ENCODE measurements around the gene SLC23A1. TPM values are rescaled to one million over a fixed set of nuclear protein-coding genes. Genes with fewer than 3 reads are reported as not detected.
"Not testable (repeated sequence)": the region's sequence is repeated elsewhere in the genome, so short reads cannot be mapped to it uniquely, and the experiment has no call there.

SLC23A1 gene
- total and polyA plus RNA-seq, 4 donors = 0.30 to 4.4 (median 0.79) TPM

DNA sequence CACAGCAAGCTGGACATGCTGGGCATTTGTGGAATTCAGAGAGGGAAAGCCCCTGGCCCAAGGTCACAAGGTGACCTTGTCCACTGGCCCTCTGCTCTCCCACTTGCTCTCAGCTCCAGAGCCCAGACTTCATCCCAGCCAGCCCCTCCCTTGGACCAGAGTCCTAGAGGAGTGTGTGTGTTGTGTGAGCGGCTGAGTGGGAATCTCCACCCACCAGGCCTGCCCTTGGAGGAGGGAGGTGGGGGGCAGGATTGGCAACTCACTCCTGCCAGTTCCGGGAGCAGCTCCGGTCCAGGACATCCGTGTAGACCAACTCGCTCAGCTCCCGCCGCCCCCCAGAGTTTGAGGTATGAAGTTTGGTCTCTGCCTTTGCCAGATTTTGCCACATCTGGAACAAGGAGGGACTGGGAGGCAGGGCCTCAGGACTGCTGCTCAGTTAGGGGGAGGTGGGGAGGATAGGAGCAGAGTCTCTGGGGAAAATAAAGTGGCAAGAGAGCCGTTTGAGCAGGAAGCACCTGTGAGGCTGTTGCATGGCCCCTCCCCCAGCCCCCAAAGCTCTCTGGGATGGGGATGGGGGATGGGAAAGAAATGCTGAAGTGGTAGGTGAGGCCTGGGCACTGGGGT is 5.2 kb upstream of the SLC23A1 start:
- Histone ChIP-seq H3K9ac (ENCODE audit: insufficient read depth in 1 of 2, low read length in 2 of 2) (no peak overlapping the region), H3K27me3 (ENCODE audit: control insufficient read depth in 3 of 3, insufficient read depth in 3 of 3, low read length in 2 of 3) (peaks cover 0 to 16% (median 5%) of the 10 kb centered on the region in 3 donors), H3K9me3 (ENCODE audit: control insufficient read depth in 4 of 4, insufficient read depth in 3 of 4, low read length in 3 of 4) (peaks cover 0 to 2% (median 0%) of the 10 kb centered on the region in 4 donors), H3K4me1 (ENCODE audit: control insufficient read depth in 5 of 5, insufficient read depth in 5 of 5, low read length in 5 of 5) (peaks cover 0 to 18% (median 7%) of the 10 kb centered on the region in 5 donors), H3K27ac (ENCODE audit: low read depth in 1 of 2, low read length in 1 of 2) (no peak overlapping the region), H3K4me3 (no peak overlapping the region), H3K36me3 (ENCODE audit: control insufficient read depth in 4 of 4, insufficient read depth in 4 of 4, low read length in 4 of 4) (no peaks in the 10 kb centered on the region)
- DNase-seq (peak; percentile 22 to 47 (median 40)), ATAC-seq (ENCODE audit: insufficient read depth, low FRiP score) (no peak)
- TF ChIP-seq, protein P1, sequence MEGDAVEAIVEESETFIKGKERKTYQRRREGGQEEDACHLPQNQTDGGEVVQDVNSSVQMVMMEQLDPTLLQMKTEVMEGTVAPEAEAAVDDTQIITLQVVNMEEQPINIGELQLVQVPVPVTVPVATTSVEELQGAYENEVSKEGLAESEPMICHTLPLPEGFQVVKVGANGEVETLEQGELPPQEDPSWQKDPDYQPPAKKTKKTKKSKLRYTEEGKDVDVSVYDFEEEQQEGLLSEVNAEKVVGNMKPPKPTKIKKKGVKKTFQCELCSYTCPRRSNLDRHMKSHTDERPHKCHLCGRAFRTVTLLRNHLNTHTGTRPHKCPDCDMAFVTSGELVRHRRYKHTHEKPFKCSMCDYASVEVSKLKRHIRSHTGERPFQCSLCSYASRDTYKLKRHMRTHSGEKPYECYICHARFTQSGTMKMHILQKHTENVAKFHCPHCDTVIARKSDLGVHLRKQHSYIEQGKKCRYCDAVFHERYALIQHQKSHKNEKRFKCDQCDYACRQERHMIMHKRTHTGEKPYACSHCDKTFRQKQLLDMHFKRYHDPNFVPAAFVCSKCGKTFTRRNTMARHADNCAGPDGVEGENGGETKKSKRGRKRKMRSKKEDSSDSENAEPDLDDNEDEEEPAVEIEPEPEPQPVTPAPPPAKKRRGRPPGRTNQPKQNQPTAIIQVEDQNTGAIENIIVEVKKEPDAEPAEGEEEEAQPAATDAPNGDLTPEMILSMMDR (IDR thresholded peaks at IDR 0.05; ENCODE audit: control extremely low read depth, extremely low read depth) = no peak
- WGBS, 2 donors = 4 to 15% methylated on average over 8 of the region's 8 CpGs

DNA sequence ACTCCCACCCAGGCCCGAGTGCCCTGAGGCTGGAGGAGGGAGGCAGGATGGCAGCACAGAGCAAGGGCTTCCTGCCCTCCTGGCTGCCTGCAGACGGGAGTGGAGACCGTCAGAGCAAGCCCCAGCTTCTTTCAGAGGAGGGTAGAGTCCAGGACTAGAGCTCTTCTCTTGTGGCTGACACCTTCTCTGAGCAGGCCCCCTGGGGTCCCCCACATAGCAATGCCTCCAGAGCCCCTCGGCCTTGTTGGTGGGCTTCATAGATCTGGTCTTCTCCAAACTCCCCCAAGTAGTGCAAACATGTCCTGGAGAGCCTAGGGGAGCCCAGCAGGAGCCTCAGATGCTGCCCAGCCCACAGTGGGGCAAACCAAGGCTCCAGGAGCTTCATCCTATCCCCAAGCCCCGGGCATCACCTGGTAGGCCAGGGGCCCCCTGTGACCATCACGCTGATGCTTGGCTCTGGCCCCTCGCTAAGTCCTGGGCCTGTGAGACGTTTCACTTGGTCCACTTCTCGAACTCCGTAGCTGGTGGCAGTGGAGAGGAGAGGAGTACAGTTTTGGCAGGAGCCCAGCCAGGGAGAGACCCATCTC is 4.6 kb upstream of the SLC23A1 start:
- DNase-seq (no peak), ATAC-seq (ENCODE audit: insufficient read depth, low FRiP score) (no peak)
- H3K4me3 ChIP-seq = no peak overlapping the region
- peaks cover 0 to 10% (median 0%) of the 10 kb centered on the region in 3 donors for H3K27me3 ChIP-seq (ENCODE audit: control insufficient read depth in 3 of 3, insufficient read depth in 3 of 3, low read length in 2 of 3)
- no peaks in the 10 kb centered on the region for H3K9me3 ChIP-seq (ENCODE audit: control insufficient read depth in 4 of 4, insufficient read depth in 3 of 4, low read length in 3 of 4)
- TF ChIP-seq, protein P1 (IDR thresholded peaks at IDR 0.05; ENCODE audit: control extremely low read depth, extremely low read depth) = no peak
- no peak overlapping the region for H3K27ac ChIP-seq (ENCODE audit: low read depth in 1 of 2, low read length in 1 of 2)
- peaks cover 0 to 13% (median 7%) of the 10 kb centered on the region in 5 donors for H3K4me1 ChIP-seq (ENCODE audit: control insufficient read depth in 5 of 5, insufficient read depth in 5 of 5, low read length in 5 of 5)
- WGBS, 2 donors = 49 to 57% methylated on average over 10 of the region's 10 CpGs
- no peaks in the 10 kb centered on the region for H3K36me3 ChIP-seq (ENCODE audit: control insufficient read depth in 4 of 4, insufficient read depth in 4 of 4, low read length in 4 of 4)
- H3K9ac ChIP-seq (ENCODE audit: insufficient read depth in 1 of 2, low read length in 2 of 2) = no peak overlapping the region

DNA sequence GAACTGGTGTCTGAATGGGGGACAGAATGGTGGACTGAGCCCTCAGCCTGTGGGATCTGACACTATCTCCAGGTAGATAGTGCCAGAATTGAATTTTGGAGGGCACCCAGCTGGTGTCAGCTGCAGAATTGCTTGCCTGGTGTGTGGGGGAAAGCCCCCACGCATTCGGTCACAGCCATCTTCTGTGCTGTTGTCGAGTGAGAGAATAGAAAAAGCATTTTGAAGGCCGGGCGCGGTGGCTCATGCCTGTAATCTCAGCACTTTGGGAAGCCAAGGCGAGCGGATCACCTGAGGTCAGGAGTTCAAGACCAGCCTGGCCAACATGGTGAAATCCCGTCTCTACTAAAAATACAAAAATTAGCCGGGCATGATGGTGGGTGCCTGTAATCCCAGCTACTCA is 3.9 kb upstream of the SLC23A1 start:
- WGBS, 2 donors = 94 to 98% methylated on average over 10 of the region's 10 CpGs
- ATAC-seq (ENCODE audit: insufficient read depth, low FRiP score); H3K27me3 ChIP-seq (ENCODE audit: control insufficient read depth in 3 of 3, insufficient read depth in 3 of 3, low read length in 2 of 3); DNase-seq; H3K9me3 ChIP-seq (ENCODE audit: control insufficient read depth in 4 of 4, insufficient read depth in 3 of 4, low read length in 3 of 4); H3K36me3 ChIP-seq (ENCODE audit: control insufficient read depth in 4 of 4, insufficient read depth in 4 of 4, low read length in 4 of 4); H3K4me3 ChIP-seq; H3K27ac ChIP-seq (ENCODE audit: low read depth in 1 of 2, low read length in 1 of 2); H3K9ac ChIP-seq (ENCODE audit: insufficient read depth in 1 of 2, low read length in 2 of 2): not testable (repeated sequence)
- H3K4me1 ChIP-seq (ENCODE audit: control insufficient read depth in 5 of 5, insufficient read depth in 5 of 5, low read length in 5 of 5) = peaks cover 0 to 11% (median 7%) of the 10 kb centered on the region in 5 donors

DNA sequence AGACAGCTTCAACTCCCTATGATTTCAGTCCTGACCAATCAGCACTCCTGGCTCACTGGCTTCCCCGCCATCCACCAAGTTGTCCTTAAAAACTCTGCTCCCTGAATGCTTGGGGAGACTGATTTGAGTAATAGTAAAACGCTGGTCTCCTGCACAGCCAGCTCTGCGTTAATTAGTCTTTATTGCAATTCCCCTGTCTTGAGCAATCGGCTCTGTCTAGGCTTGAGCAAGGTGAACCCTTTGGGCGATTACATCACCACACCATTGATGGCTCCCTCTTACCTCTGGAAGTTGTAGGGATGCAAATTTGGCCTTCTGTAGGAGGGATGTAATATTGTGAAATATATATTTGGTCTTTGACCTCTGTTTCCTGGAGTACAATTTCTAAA is 2.9 kb upstream of the SLC23A1 start:
- H3K4me1 ChIP-seq (ENCODE audit: control insufficient read depth in 5 of 5, insufficient read depth in 5 of 5, low read length in 5 of 5) = peaks cover 0 to 11% (median 7%) of the 10 kb centered on the region in 5 donors
- H3K27me3 ChIP-seq (ENCODE audit: control insufficient read depth in 3 of 3, insufficient read depth in 3 of 3, low read length in 2 of 3) = no peaks in the 10 kb centered on the region
- DNase-seq (no peak), ATAC-seq (ENCODE audit: insufficient read depth, low FRiP score) (no peak)
- no peak overlapping the region for H3K9ac ChIP-seq (ENCODE audit: insufficient read depth in 1 of 2, low read length in 2 of 2)
- H3K27ac ChIP-seq (ENCODE audit: low read depth in 1 of 2, low read length in 1 of 2) = no peak overlapping the region
- H3K4me3 ChIP-seq = no peak overlapping the region
- no peaks in the 10 kb centered on the region for H3K9me3 ChIP-seq (ENCODE audit: control insufficient read depth in 4 of 4, insufficient read depth in 3 of 4, low read length in 3 of 4)
- 44 to 68% methylated on average over 5 of the region's 5 CpGs for WGBS, 2 donors
- TF ChIP-seq, protein P1 (IDR thresholded peaks at IDR 0.05; ENCODE audit: control extremely low read depth, extremely low read depth) = no peak
- H3K36me3 ChIP-seq (ENCODE audit: control insufficient read depth in 4 of 4, insufficient read depth in 4 of 4, low read length in 4 of 4) = no peaks in the 10 kb centered on the region
